Stimulated activated CD4-positive, alpha-beta T cell treated with anti-CD3 and anti-CD28 coated beads, Interleukin-4, amount 100 ng/mL, for 4 hours (primary cell): ENCODE results near the gene COQ5.
"Not testable (repeated sequence)": the region's sequence is repeated elsewhere in the genome, so short reads cannot be mapped to it uniquely, and the experiment has no call there.

Experiments
- DNase-seq, 2 experiments: peaks; one replicate each; pipeline ENCODE4 v3.0.0-alpha.2; 2020

The COQ5 gene

DNA sequence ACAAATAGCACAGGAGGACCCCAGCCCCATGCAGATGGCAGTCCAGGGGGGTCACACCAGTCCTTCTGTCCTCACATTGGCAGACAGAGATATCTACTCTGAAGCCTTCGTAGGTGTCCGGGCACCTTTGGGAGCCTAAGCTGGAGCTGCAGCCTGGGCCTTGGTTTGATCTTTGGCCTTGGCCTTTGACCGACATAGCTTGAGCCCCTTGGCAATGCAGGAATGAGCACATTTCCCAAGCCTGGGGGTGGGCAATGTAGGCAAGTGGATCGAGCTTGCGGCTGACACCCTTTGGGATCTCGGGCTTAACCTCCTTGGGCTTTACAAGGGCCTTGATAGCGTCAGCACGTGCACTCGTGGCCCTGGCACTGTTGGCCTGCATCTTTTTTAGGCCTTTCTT is 6.4 kb downstream of the COQ5 start:
- no peak for DNase-seq

DNA sequence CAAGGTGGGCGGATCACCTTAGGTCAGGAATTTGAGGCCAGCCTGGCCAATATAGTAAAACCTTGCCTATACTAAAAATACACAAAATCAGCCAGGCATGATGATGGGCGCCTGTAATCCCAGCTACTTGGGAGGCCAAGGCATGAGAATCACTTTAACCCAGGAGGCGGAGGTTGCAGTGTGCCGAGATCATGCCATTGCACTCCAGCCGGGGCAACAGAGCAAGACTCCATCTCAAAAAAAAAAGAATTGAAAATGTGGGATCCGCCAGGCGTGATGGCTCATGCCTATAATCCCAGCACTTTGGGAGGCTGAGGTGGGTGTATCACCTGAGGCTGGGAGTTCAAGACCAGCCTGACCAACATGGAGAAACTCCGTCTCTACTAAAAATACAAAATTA is 9.6 kb downstream of the COQ5 start:
- not testable (repeated sequence) for DNase-seq

DNA sequence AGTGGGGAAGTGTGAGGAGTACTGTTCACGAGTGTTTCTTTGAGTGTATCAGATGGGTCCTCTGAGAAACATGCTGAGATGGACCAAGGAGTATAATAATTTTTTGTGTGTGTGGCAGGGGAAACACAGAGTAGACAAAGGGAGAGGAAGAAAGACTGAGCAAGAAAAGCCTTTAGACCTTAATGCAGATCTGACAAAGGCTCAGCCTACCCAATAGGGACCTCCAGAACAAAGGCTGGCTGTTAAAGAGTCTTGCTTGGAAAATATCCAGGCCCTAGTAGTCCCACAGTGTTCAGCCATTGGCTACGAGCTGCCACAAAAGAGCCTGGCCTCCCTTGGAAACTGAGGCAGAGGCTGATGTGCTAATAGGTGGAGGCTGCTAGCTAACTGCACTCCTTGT is 13.5 kb downstream of the COQ5 start:
- DNase-seq, result no peak

DNA sequence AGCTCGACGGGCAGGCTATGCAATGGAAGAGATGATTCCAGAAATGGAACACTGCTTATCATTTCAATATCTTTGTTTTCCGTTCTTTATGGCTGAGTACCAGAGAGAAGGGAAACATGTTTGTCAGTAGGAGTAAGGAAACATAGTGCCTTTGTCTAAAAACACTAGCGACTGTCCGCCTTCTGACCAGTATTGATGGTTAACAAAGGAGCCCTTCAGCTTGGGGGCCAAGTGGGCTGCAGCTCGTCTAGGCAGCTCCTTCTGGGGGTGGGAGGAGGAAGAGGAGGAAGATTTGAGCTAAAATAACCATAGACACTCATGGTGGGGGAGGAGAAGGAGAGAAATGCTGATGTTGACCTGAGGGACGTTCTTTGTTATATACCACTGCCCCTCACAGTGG is 15.0 kb downstream of the COQ5 start:
- no peak for DNase-seq

DNA sequence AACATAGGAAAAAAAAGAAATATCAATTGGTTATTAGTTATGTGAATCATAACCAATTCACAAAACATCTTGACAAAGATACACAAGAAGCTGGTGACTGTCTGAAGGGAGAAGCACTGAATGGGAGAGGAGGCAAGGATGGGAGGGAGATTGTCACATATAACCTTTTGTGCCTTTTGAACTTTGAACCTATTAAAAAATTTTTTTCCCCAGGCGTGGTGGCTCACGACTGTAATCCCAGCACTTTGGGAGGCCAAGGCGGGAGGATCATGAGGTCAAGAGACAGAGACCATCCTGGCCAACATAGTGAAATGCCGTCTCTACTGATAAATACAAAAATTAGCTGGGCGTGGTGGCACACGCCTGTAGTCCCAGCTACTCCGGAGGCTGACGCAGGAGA is 20.4 kb downstream of the COQ5 start:
- no peak for DNase-seq

DNA sequence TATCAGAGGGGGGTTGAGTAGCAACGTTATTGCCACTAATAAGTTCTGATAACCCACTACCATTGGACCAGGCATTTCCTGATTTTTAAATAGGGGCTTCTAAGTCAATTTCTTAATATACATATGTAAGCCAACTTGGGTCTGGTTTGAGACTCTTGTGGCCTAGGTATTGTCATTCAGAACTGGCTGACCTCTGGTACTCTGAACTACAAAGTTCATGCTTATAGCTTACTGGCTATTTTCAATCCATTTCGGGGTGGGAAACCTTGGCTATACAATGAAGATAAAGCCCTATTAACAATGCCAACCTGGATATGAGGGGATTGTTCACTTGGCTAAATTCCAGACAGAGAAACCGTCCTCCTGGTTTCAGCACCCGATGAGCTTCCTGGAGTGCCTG is 24.4 kb downstream of the COQ5 start:
- no peak for DNase-seq

DNA sequence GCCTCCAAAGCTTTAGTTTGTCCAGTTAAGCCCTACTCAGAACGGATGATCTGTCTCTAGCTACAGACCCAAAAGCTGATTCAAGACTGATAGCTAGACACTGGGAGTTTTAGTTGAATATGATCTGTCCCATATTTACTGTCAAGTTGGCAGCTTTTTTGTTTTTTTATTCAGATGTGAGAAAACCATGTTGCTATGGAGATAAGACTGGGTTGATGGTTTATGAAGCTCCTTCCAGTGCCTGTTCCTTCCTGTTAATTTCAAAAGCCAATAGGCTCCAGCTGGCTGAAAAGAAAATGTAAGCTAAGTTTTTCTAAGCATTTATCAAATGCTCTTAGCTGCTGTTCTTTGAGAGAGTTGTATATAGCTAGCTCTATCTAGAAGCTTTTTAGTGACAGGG is 28.4 kb downstream of the COQ5 start:
- DNase-seq, result no peak

DNA sequence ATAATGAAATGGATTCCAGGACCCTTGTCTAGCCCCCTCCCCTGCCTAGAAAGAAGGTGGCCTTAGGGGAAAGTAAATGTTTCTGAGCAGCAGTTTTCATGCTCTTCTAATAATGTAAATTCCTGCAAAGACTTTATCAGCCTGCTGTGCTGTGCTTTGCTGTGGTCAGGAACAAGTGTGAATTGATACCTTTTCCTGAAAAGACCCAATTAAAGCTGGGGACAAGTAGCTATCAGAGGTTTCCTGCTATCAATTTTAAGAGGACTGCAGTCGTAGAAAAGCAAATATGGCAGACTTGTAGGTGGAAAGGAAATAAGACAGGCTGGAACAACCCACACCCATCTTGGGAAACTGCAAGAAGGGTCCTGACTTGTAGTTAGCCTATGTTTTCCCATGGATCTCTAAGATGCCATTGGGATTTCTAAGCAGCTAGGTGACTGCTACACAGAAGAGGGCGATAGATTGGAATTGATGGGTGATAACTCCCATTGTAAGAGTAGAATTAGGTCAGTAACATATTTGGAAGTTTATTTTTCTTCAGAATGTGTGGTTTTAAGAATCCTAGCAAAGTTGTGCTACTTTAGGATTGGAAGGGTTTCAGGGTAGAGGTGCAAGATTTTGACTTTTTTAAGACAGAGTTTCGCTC is 30.0 kb downstream of the COQ5 start:
- no peak for DNase-seq

DNA sequence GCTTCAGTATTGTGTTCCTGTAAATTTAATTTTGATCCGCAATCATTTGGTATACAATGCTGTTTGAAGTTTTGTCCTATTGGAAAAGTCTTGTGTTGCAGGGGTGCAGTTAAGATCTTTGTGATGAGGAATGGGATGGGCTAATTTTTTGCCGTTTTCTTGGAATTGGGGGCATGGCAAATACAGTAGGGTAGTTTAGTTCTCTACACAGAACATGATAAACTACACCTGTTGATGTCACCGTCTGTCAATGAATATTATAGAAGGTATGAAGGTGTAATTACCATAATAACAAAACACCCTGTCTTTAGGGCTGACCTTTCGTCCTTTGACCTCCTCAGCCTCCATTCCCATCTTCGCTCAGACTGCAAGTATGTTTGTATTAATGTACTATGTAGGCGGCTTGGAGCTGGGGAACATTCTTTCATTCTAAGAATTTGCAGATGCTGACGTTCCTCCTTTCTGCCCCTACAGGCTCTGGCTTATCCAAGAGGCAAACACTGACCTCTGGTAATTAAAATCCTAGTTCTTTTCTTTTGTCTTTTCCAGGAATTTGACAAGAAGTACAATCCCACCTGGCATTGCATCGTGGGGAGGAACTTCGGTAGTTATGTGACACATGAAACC is 31.3 kb downstream of the COQ5 start:
- no peak for DNase-seq

DNA sequence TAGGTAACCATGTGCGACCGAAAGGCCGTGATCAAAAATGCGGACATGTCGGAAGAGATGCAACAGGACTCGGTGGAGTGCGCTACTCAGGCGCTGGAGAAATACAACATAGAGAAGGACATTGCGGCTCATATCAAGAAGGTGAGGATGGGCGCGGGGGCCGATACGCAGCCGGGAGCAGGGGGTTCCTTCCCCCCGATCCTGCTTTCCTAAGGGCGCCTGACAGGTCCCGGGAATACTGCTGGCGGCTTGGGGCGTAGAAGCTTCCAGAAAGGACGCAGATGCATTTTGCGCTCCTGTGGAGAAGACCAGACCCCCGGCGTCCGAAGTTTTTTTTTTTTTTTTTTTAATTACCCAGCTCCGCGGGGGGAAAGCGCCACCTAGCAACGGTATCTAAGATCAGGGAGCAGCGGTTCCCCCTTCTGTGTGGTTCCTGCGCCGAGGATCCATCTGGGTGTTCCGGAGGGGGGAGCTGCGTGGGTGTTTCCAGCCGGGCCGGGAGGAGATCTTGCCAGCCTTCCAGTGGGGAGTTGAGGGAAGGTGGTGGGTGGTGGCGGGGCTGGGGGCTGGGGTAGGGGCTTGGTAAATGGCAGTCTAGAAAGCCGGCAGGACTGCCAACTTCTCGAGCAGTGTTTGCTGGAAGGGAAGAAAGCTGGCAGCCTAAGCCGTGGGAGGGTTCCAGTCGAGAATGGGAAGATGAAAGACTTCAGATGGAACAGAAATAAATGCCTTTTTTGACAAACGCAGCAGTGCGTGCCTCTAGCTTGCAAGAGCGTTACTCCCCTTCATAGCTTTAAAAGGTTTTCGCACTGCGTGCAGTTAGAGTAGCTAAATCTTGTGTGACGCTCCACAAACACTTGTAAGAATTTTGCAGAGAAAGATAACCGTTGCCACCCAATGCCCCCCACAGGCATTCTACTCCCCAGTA is 32.3 kb downstream of the COQ5 start:
- DNase-seq, result peak; percentile 36 to 44

DNA sequence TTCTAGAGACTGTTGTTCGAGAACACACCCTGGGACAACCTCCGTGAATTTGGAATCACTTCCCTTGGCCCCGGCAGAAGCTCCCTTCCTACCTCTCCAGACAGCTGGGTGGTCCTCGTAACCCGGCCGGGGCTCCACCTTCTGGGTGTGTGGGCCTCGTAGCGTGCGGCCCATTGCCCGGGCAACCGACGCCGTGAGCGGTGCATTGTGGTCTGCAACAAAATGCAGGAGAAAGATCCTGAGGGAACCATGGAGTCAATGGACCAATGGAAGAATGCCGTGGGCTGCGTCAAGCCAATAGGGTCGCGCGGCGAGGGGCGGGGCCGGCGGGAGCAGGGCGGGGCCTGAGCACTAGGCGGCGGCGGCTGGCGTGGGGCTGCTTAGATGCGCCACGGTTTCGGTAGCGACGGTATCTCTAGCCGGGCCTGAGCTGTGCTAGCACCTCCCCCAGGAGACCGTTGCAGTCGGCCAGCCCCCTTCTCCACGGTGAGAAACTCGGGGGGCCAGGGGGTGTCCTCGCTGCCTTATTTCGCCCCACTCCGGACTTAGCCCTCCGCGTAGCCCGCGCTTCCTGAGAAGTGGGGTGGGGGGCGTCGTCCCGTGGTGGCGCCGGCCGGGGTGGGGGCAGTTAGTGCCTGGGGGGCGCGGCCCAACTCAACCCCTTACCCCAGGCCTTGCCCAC is 33.1 kb downstream of the COQ5 start, which contains the start of gene DYNLL1:
Gene DYNLL1 (plus strand): TSS at position 383 of the 682 bp plus-strand sequence. CDS start 309 bp downstream, outside the sequence.
- DNase-seq, result peak; percentile 94 to 98

DNA sequence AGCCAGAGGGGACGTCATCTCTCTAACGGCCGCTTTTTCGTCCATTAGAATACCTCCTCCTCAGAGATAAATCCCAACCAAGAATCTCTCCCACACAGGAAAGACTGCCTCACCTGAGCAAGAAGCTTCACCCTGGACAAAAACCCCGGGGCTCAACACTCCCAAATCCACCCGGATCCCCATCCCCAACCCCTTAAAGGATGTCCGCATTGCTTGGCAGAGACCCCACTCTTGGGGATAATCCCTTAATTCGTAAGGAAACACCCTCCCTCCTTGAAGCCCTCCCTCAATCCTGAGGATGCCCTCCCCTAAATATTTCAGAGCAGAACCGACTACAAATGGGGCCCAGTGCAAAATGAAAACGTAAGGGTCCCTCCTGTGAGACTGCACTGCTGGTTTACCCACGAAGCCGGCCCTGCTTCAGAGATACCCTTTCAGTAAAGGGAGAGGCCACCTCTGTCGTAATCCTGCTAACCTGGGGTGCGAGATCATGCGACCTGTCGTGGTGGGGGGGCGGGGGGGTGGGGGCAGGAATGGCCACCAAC is 33.7 kb downstream of the COQ5 start:
- DNase-seq, result peak in 1 of 2 experiments; percentile 1

DNA sequence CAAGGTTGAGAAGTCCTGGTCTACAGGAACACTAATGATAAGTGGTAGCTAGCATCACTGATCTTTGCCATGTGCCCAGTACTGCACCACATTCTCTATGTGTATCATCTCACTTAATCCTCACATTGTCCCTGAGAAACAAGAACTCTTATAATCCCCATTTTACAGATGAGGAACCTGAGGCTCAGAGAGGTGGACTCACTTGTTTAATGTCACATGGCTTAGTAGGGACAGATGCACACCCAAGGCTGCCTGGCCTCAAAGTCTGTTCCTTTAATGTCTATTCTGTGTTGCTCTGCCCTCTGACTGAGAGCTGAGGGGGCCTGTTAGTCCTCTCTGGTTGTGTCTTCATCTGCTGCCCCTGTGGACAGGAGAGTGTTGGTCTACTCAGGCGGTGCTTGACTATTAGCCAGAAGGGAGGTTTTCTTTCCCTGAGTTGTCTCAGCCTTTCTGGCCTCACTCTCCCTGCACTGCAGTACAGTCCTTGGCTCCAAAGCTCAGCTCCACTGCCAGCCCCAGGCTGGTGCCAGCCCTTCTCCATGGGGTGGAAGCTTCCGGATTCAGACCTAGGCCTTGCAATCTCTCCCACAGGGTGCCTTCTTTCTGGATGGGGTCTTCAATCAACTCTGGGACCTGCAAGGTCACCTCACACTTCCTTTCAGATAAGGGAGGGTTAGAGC is 38.0 kb downstream of the COQ5 start:
- no peak for DNase-seq

DNA sequence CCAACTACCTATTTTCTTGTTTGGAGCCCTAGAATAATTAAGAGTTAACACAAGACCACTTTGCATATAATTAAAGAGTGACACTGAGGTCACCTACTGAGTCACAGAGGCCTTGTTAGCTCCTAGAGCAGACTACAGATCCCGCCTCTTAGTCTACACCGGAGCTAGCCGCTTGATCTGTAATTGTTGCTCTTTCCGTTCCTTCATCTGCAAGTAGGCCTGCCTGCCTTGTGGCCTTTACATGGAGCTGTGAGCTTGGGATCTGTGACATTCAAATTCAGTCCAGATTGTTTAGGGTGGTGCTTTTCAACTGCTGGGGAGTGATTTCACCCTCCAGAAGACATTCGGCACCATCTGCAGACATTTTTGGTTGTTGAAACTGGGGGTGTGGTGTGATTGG is 38.6 kb downstream of the COQ5 start:
- no peak for DNase-seq

DNA sequence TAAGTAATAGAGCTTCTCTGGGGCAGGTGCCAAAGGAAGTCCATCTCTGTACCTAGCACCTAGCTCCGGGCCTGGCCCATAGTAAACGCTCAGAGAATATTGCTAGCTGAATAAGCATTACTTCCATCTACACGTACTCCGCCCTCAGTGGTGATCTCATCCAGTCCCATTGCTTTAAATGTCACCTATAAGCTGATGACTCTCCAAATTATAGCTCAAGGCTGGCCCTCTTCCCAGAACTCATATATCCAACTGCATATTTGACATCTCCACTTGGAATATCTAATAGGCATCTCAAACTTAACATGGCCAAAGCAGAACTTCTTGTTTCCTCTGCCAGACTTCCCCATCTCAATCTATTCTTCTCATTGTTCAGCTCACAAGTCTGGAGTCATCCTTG is 39.9 kb downstream of the COQ5 start:
- DNase-seq, result no peak

DNA sequence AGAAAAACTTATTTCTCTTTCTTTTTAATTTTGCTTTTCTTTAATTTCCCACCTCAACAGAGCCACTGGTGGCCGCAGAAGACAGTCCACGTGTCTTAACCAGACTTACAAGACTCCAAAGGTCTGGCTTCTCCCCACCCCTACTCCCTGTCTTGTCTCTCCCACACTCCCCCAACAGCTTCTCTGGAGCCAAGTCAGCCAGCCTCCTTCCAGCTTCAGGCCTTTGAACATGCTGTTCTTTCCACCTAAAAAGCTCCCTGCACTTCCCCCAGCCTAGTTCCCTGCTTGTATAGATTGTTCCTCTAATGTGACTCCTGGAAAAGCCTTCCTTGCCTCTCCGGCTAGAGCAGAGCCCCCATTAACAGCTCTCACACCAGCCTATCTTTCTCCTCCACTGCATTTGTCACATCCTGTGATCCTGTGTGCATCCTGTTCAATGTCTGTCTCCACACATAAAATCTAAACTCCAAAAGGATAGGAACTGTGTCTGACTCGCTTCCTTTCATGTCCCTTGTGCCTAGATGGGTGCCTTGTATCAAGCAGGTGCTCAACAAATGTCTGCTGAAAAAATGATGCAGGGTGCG is 40.8 kb downstream of the COQ5 start:
- no peak for DNase-seq

DNA sequence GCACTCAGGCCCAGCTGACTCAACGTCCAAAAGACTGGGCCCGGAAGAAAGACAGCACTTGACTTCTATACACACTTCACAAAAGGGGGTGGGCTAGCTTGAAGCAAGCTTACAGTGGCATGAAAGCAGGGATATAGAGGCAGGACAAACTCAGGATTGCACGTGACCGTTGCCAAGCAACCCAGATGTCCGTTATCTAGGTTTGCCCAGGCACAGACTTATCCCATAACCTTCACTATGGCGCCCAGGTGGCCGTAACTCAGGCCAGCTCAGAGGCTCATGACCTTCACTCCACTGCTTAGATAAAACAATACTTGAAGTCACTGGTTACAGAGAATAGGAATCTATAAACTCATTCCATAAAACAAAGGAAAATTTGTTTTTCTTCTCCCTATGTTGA is 41.4 kb downstream of the COQ5 start:
- not testable (repeated sequence) for DNase-seq

DNA sequence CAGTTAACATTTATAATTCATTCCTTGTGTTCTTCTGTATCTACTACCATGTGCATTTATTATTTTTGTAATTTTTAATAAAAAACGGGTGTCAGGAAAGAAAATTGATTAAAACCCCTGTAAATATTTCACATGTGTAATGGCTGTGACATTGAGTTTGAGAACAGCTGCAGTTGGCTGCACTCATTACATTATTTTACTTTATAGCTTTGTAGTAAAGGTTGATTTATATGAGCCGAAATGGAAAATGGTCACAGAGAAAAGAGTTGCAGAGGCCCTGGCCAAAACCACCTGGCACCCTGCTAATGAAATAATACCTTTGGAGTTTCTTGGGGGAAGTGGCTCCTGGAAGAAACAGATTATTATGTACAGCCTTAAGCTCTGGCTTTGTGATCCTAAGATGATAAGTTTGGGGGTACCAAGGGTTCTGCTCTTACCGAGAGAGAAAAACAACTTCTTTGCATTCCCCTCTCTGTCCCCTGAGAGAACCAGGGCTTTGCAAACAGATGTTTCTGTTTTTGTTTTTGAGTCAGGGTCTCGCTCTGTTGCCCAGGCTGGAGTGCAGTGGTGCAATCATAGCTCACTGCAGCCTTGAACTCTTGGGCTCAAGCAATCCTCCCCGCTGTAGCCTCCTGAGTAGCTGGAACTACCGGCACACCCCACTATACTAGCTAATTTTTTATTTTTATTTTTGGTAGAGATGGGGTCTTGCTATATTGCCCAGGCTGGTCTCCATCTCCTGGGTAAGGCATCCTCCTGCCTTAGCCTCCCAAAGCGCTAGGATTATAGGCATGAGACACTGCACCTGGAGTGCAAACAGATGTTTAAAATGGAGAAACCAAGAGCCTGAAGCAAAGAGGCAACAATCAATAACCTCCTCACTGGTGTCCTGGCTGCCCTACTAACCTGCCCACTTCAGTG is 42.7 kb downstream of the COQ5 start:
- DNase-seq, result no peak

DNA sequence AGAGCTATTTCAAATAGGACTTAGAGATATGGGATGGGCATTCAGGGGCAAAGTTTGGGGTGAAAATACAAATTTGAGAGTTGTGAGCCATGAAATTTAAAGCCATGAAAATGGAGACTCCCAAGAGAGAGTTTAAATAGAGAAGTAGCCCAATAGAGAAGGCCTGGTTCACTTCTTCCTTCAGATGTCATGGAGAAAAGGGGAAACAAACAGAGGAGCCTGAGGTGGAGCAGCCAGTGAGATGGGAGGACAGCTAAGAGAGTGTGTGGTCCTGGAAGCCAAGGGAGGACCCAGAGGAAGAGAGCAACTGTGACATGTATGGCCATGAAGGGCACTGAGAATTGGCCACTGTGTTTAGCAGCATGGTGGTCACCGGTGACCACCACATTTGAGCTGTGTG is 45.3 kb downstream of the COQ5 start:
- no peak for DNase-seq

DNA sequence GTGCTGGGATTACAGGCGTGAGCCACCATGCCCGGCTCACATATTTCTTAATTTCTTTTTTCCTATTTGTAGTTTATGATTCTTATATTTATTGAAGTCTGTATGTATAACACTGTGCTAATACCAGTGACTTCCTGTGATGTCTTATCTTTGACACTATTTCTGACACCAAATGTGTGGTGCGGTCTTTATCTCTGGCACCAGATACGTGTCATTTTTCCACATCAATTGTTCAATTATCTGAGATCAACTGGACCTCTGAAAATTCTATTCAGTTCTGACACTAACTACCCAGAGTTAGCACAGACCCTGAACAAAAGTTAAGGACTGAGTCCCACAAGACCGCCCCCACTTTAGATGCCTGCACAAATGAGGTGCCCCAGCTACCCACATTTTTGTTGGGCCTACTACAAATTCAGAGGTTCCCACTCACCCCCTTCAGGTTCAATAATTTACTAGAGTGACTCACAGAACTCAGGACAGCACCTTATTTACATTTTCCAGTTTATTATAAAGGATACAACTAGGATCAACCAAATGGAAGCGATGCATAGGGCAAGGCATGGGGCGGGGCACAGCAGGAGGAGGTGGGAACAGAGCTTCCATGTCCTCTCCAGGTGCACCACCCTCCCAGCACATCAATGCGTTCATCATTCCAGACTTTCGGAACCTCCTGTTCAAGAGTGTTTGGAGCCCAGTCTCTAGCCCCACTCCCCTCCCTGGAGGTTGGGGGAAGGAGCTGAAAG is 47.8 kb downstream of the COQ5 start:
- DNase-seq, result no peak
